GM21619 (cell line): ENCODE measurements around the gene TIPIN.
A peak's percentile ranks its signal among the peaks of the same experiment; 100 is the strongest.
"Not testable (repeated sequence)": the region's sequence is repeated elsewhere in the genome, so short reads cannot be mapped to it uniquely, and the experiment has no call there.

Experiments used
- ATAC-seq: cut with Tn5 transposase; IDR thresholded peaks from one replicate; pipeline ENCODE4 v1.9.1; 2021; ENCODE audit not compliant: unreplicated experiment

The TIPIN gene

GRCh38 chr15:66304425-66304824, 52.1 kb downstream of the TIPIN start:
- ATAC-seq, result not testable (repeated sequence)

- no peak for ATAC-seq
These were observed 53.8 kb downstream of the TIPIN start for GRCh38 chr15:66302489-66303278.

GRCh38 chr15:66298803-66299251, 57.7 kb downstream of the TIPIN start:
- ATAC-seq, result no peak

GRCh38 chr15:66296186-66296585, 60.3 kb downstream of the TIPIN start:
- ATAC-seq, result no peak

GRCh38 chr15:66294932-66295235, 61.6 kb downstream of the TIPIN start:
- no peak for ATAC-seq

- no peak for ATAC-seq
These were observed 62.1 kb downstream of the TIPIN start for GRCh38 chr15:66294157-66294931.

- ATAC-seq, result peak; percentile 58
These were observed 62.9 kb downstream of the TIPIN start, which contains the start of gene DIS3L for GRCh38 chr15:66293419-66294156. TSS of gene DIS3L (plus strand) at chr15:66293568. CDS start at chr15:66293597, 29 bp downstream.

- no peak for ATAC-seq
These were observed 63.7 kb downstream of the TIPIN start for GRCh38 chr15:66292571-66293418.

- no peak for ATAC-seq
These were observed 64.5 kb downstream of the TIPIN start for GRCh38 chr15:66291816-66292570.

GRCh38 chr15:66290518-66290917, 66.0 kb downstream of the TIPIN start:
- no peak for ATAC-seq

- ATAC-seq, result no peak
These were observed 66.5 kb downstream of the TIPIN start for GRCh38 chr15:66290007-66290406.

- no peak for ATAC-seq
These were observed 67.8 kb downstream of the TIPIN start for GRCh38 chr15:66288551-66289185.

GRCh38 chr15:66288093-66288492, 68.4 kb downstream of the TIPIN start:
- no peak for ATAC-seq

GRCh38 chr15:66287461-66288057, 68.9 kb downstream of the TIPIN start:
- no peak for ATAC-seq
